RWPE1 (cell line): ENCODE measurements around the gene SLC52A3.

Experiments
- CTCF ChIA-PET: fragments of 350-600 bp; sonication (Branson Sonifier 250); formaldehyde crosslinking; extraction: SDS; loops from one replicate; lab custom pipeline; 2021; lab: Yijun Ruan, JAX
- POLR2A ChIA-PET: fragments of 400-600 bp; formaldehyde crosslinking; extraction: SDS; loops from one replicate; lab custom pipeline; 2020; ENCODE audit warnings: antibody characterized with exemption; ENCODE audit not compliant: low non-redundant PET; lab: Yijun Ruan, JAX
- DNase-seq: peaks from one replicate; pipeline ENCODE4 v3.0.0; 2012; ENCODE audit warnings: low spot score
- H3K27ac ChIP-seq: fragments of 450-650 bp; 2 replicates; pipeline ENCODE4 v1.5.1; 2017
- TF ChIP-seq, protein P1 (sequence below): fragments of 450-650 bp; conservative IDR thresholded peaks from 2 replicates; pipeline ENCODE4 v1.5.1; 2017; ENCODE audit warnings: low read depth, mild to moderate bottlenecking

SLC52A3 gene

DNA sequence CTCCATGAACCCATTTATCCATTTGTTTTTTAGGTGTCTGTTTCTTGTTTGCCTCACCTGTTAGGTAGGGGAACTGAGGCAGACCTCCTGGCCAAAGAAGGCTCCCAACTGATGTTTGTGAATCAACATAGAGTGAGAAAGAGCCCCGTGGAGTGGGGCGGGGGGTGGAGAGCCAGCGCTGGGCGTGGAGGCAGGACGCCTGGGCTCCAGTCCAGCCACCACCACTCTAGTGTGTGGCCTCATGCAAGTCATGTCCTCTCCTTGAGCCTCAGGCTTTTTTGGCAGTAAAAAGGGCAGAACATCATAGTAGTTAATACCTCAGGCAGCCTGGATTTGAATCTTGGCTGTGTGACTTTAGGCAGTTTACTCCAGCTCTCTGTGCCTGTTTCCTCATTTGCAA, 50.5 kb downstream of the SLC52A3 start:
- TF ChIP-seq, protein P1, sequence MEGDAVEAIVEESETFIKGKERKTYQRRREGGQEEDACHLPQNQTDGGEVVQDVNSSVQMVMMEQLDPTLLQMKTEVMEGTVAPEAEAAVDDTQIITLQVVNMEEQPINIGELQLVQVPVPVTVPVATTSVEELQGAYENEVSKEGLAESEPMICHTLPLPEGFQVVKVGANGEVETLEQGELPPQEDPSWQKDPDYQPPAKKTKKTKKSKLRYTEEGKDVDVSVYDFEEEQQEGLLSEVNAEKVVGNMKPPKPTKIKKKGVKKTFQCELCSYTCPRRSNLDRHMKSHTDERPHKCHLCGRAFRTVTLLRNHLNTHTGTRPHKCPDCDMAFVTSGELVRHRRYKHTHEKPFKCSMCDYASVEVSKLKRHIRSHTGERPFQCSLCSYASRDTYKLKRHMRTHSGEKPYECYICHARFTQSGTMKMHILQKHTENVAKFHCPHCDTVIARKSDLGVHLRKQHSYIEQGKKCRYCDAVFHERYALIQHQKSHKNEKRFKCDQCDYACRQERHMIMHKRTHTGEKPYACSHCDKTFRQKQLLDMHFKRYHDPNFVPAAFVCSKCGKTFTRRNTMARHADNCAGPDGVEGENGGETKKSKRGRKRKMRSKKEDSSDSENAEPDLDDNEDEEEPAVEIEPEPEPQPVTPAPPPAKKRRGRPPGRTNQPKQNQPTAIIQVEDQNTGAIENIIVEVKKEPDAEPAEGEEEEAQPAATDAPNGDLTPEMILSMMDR, result no peak
- ChIA-PET POLR2A (no interaction called here), CTCF (interaction anchor here (0.6 to 0.8 kb wide), 3 partner anchors 13 to 198 kb away, joined by 3 to 4 read pairs (median 3); partner anchors contain the start of gene ANGPT4)
- no peak overlapping the region for H3K27ac ChIP-seq
- DNase-seq, result no peak

DNA sequence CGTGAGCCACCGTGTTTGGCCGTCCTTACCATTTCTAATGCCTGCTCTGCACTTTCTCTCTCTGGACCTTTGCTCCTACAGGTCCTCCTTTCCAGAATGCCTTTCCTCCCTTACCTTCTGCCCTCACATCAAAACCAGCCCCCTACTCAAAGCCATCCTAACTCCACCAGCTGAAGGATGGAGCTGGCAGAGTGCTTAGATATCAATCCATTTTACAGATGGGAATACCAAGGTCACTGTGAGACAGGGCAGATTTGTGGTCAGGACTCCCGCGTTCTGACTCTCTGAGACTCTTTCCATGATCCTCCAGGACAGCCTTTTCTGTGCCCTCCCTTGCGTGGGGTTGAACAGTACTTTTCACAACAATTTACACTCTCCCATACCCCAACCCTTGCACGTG, 51.0 kb downstream of the SLC52A3 start:
- CTCF ChIA-PET, result interaction anchor here (0.6 to 0.7 kb wide), 2 partner anchors 13 to 142 kb away, joined by 3 read pairs; no protein-coding TSS in a partner anchor
- no peak for DNase-seq
- POLR2A ChIA-PET, result no interaction called here
- TF ChIP-seq, protein P1, result no peak
- no peak overlapping the region for H3K27ac ChIP-seq

DNA sequence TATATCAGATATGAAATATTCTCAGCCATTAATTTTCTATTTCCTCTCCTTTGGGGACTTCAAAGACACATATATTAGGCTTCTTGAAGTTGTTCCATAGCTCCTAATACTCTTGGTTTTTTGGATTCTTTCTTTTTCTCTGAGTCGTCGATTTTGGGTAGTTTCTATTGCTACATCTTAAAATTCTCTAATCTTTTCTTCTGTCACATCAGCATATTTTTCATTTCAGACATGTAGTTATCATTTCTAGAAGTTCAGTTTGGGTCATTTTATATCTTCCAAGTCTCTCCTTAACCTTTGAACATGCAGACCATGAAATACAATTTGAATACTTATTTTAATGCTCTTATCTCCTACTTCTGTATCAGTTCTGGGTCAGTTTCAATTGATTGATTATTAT, 53.8 kb downstream of the SLC52A3 start:
- CTCF ChIA-PET, result no interaction called here
- POLR2A ChIA-PET, result no interaction called here
- TF ChIP-seq, protein P1, result no peak
- H3K27ac ChIP-seq, result no peak overlapping the region
- no peak for DNase-seq

DNA sequence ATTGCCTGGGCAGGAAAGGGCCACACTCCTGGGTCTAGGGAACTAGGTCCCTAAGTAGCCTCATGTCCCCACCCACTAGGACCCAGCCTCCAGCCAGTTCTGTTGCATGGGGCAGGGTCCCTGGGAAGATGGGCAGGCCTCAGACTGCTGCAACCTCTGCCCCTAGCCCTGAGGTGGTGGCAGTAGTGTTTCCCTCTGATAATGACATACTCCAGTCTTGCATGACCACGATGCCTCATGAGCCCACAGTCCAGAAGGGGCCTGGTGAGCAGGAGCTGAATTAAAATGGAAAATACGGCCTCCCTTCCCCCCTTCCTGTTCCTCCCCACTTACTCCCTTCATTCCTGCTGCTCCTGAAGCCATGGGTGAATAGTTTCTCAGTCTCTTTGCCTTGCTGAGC, 56.7 kb downstream of the SLC52A3 start:
- POLR2A ChIA-PET, result no interaction called here
- H3K27ac ChIP-seq, result no peak overlapping the region
- CTCF ChIA-PET, result interaction anchor here (1.4 kb wide), 1 partner anchor 44 kb away, joined by 3 read pairs; no protein-coding TSS in a partner anchor
- TF ChIP-seq, protein P1, result no peak
- DNase-seq, result no peak

DNA sequence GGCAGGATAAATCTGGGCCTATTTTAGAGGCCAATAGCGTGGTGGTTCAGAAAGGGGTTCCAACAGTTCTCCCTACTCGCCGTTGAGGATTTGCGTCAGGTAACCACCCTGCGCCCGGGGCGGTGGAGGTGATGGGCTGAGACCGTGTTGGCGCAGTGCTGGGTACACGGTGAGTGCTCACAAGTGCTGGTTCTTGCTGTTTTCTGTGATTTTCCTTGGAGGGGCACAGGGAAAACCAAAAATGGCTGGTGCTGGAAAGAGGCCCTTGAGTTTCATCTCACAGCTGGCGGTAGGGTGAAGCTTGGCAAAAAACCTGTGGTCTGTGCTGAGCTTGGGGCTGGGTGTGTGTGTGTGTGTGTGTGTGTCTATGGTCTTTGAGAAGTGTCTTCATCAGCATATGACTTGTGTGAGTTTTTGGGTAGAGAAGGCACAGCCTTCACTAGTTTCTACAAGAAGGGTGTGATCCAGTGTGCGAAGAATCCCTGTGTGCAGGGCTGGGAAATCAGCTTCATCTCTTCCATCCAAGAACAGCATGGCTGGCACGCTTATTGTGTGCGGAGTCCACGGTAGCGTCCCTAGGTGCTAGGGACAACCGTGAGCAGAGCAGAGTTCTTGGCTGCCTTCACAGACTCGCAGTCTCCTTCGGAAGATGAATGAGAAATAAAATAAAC, 57.4 kb downstream of the SLC52A3 start:
- H3K27ac ChIP-seq, result no peak overlapping the region
- ChIA-PET POLR2A (no interaction called here), CTCF (interaction anchor here (1.4 kb wide), 1 partner anchor 44 kb away, joined by 3 read pairs; no protein-coding TSS in a partner anchor)
- TF ChIP-seq, protein P1, result no peak
- no peak for DNase-seq
